Measurements from ENCODE around the gene VPS16.

VPS16 gene

DNA sequence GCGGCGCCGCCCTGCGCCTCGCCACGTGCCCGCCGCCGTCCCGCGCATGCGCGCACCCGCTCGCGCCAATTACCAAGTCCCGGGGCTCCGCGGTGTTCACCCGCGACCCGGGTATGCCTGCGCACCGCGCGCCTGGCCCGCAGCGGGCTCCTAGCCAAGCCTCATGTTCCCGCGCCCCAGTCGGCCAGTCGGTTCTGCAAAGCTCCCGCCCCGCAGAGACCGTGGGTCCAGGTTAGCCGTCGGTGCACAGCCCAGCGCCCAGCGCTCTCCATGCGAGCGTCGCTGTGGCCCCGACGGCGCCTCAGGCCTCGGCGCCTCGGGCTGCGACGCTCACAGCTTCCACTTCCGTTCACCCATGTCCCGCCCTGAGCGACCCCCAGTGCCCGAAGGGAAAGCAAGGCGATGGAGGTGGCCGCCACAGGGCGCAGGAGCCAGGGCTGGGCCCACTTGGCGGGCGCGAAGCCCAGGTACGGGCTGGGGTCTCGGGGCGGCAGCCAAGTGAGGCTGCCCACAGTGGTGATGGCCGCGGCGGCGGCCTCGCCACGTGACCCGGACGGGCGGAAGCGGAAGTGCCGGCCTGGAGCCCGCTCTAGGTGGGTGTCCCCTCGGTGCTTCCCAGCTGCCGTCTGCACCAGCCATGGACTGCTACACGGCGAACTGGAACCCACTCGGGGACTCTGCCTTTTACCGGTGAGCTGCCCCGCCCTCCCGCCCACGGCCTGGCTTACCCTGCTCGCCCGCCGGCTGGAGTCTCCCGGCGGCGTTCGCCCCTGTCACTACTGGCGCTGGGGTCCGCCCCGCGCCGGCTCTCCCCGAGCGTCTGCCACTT lies at the start of gene VPS16, which contains the start of gene PCED1A:
VPS16 (plus strand) TSS at position 608 of the 829 bp plus-strand sequence; CDS start at position 638, 30 bp downstream.
PCED1A (minus strand) TSS at position 518 of the 829 bp plus-strand sequence. CDS start 743 bp downstream, outside the sequence.
- DNase-seq = peak; percentile 80 to 90 (median 85)

DNA sequence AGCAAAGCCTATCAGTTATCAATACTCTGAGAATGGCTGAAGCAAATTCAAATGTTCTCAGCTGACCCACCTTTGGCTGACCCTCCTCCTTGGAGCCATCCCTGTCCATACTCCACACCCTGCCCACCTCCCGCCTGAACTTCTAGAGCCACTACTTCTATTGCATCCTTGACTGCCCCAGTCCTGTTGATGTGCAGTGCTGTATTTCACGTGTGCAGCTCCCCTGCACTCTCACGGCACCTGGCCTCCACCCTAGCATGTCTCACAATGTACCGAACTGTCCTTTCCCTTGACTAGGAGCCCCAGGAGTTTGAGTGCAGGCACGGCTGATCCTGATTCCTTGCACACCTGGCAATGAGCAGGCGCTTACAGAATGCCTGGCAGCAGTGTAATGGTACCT lies 47.1 kb upstream of the VPS16 start:
- DNase-seq = no peak

DNA sequence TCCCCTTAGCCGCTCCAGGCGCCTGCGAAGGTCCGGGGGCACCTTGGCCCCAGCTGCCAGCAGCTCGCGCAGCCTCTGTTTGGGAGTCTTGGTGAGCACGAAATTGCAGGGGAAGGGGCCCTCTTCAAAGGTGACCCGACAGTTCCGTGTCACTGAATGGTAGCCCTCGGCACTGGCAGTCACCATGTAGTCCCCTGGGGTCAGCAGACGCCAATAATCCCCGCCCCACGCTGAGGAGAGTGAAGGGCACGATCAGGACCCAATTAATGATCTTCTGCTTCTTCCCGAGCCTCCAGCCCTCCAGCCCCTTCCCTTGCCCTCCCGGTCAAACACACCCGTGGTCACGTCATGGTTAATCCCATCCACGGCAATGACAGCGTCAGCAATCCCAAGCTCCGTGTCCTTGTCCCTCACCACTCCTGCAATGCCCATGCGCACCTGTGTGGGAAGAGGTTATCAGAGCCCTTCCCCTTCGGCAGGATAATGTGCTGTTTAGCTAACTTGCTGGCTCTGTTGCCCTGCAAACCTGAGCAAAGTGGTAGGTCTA lies 46.3 kb upstream of the VPS16 start:
- no peak for DNase-seq

DNA sequence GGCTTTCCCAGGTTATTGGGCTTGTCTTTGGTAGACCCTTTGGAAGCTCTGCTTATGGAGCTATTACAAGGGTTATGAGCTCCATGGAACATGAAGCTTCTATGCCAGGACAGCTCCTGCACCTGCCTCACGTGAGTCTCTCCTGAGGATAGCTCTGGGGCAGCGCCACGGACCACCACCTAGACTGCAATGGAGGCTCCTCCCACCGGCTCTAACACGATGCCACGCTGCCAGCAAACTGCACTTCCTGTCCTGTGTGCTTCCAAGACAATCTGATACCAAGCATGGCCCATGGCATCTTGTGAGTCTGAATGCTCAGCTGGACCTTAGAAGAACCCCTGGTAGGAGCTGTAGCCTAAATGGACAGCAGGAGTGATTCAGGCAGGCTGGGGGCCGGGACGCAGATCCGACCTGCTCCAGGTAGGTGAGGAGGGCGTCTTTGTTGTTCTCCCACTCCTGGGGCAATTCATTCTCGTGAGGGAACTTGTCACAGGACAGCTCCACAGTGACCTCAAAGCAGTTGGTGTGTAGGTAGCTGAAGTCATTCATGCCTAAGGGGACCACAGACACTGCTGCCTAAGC lies 45.6 kb upstream of the VPS16 start:
- no peak for DNase-seq

DNA sequence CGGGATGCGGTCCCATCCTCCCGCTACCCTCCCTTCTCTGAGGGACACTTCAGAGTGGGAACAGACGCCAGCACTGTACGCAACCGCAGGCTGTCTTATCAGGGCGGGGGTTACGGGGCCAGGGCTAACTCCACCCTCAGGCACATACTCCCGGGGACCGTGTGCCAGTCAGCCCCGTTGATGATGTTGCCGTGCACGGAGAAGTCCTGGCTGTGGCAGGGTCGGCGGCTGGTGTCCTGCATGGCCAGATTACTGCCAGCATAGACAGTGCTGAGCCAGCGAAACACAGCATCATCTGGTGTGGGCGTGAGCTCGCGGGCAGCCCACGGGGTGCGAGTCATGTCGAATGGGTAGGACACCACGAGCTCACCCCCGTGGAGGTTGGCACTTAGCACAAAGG lies 45.1 kb upstream of the VPS16 start:
- DNase-seq = no peak

DNA sequence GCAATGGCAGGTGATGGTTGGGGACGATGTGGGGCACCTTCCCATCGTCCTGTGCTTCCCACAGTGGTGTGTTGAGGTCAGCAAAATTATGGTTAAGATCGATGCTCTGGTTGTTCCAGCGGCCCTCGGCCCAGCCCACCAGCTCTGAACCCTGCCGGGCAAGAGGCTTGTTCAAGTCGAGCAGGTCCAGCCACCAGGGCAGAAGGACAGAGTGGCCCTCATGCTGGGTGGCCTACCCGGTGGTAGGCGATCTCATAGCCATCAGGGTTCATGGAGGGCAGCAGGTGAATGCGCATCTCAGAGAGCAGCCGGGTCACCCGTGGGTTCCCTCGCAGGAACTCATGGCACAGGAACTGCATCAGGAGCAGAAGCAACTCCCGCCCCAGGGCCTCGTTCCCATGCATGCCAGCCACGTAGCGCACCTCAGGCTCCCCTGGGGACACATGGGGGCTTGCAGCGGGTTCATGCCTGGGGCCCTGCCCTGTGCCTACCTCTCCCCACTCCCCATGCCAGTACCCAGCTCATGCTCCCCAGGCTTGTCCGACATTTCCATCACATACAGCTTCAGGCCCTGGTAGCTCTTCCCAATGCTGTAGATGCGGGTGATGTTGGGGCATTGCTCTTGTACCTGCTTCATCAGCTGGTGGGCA lies 44.4 kb upstream of the VPS16 start:
- no peak for DNase-seq

DNA sequence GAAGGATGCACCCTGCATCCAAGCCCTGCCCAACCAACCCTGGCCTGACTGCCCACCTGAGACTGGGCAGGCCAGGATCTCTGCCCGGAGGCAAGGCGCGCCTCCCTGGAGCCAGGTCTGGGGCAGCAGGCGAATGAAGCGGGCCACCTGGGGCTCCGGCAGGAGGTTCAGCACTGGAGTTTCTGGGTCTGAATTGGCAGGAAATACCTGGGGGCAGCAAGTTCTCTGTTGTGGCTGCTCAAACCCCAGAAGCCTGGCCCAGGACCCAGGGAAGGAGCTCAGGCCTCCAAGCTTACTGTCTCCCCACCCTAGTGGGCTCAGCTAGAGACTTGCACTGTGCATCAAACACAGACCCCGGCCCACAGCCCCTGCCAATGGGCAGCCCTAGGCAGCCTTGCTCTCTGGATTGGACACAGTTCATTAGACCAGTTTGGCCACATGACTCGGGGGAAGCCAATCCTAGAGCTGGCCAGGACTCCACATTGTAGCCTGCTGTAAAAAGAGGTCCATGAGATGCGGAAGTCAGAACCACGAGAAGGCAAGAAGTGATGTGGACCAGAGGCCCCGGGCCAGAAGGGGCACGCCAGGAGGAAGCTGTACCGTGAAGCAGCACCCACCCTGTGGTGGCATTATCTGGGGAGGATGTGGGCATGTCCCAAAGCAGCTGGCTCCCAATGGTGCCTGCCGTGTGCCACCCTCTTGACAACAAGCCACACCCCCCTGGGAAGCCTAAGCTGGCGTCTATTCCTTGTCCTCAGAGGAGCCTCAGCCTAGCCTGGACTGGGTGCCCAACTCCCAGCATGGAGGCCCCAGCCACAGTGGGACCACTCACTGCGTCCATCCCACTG lies 43.2 kb upstream of the VPS16 start:
- DNase-seq = no peak

DNA sequence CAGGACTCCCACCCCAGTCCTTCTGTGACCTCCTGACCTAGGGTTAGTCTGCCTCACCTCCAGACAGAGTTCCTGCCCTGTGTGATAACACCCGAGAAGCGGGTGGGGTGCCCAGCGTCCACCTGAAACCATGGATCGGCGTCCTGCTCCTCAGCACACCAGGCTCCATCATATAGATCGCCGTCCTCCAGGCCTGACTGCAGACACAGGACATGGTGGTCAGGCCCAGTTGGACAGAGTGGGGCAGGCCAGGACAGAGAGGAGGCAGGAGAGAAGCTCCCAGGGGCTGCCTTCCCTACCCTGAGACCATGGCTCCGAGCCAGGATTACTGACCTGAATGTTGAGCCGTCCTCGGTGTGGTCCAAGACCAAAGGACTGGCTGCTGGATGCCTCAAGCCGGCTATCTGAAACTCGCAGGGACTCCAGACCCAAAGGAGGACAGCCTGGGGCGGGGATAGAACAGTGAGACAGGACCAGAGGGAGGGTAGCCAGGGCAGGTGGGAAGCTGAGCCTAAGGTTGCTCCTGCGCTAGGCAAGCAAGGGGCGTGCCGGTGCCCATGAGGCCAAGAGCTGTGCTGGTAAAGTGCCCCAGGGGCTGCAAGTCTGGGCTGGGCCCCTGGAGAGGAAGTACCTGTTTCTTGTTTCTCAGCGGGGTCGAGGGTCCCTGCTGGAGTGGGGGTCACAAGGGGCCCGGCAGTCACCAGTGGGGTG lies 42.3 kb upstream of the VPS16 start:
- DNase-seq = no peak

DNA sequence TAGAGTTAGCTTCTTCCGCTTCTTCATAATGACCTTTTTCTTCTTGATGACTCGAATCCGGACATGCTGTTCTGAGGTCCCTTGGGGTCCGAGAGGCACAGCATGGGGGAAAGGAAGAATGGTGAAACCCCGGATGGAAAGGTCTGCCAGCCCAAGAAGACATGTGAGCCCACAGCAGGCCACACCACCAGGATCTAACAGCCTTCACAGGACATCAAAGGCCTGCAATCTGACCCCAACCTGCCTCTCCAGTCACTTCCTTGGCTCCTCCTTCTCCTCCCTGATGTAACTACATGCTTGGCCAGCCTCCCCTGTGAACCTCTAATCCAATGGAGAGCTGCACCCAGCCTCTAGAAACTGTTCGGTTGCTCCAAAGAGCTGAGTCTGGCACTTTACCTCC lies 41.7 kb upstream of the VPS16 start:
- DNase-seq = no peak

DNA sequence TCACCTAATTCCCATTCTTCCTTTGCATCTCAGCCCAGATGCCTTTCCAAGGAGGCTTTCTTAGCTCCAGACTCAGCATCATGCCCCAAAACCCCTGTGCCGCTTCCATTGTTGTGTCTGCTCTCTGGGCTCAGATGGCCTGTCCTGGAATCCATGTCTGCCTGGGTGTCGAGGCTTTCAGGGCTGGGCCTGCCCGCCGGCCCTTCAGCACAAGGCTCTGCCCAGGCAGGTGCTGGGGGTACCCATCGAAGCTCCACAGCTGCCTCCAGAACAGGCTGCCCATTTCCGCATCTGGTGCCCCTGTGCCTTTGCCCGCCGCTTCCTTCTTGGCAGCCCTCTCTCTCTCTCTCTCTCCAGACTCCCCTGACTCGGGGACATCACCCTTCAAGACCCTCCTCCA lies 41.3 kb upstream of the VPS16 start:
- DNase-seq = no peak

DNA sequence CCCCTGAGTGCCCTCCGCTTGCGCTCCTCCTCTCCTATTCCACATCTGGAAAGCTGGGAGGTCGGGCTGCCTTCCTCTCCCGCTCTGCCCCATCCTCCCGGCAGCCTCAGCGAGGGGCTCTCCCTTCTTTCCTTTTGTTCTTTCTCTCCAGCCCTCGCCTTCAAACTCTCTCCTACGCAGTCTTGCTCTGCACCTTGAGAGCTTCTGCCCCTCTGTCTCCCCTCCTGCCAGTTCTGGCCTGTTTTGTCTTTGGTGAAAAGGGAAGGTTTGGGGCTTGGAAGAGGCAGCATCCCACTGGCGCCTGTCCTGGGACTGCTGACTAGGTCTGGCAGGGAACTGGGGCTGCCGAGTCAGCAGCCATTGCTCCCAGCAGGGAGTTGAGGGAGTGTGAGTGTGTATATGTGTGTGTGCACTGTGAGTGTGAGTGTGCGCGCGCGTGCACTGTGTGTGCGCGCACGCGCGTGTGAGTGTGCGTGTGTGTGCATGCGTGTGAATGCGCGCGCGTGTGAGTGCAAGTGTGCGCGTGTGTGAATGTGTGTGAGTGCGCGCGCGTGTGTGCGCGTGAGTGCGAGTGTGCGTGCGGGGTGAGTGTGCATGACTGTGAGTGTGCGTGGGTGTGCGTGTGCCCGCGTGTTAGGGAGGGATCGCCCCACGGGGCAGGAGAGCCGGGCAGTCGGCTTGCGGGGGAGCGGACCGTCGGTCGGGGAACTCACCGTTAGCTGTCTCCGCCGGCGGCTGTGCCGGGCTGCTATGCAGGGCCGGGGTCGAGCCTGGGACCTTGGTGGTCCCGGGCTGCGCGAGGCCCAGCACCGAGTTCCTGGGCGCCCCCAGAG lies 40.6 kb upstream of the VPS16 start:
- DNase-seq = no peak

DNA sequence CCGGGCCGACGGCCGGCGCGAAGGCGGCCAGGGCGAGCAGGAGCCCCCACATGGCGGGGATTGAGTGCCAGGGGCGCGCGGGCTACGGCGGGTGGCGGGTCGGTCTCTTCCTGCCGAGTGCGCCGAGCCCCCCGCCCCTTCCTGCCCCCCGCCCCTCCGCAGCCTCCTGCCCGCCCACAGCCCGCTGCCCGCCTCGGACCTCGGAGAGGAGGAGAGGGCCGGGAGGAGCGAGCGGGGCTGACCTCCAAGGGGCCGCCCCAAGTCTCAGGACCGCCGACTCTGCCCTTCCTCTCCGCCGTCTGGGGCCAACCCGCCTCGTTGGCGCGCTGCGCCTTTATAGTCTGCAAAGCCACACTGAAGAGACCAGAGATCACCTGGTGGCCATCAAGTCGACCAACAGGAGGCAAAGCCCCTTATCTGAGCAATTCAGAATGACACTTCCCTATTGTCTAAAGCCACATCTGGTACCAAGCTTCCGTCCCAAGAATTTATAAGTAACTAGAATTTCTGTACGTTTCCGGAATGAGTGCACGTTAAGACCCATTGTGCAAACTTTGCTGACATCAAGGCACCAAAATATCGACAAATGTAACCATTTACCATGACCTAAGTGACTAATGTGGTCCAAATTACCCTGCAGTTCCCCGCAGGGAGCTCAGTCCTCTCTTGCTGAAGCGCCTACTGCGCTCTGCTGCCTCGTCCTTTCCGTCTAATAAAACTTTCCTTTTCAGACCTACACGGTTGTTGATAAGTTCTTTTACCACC lies 39.8 kb upstream of the VPS16 start, which contains the start of gene CPXM1:
CPXM1 (minus strand) TSS at position 107 of the 765 bp plus-strand sequence; CDS start at position 52, 55 bp downstream.
- DNase-seq = peak in 1 of 6 experiments; percentile 6

DNA sequence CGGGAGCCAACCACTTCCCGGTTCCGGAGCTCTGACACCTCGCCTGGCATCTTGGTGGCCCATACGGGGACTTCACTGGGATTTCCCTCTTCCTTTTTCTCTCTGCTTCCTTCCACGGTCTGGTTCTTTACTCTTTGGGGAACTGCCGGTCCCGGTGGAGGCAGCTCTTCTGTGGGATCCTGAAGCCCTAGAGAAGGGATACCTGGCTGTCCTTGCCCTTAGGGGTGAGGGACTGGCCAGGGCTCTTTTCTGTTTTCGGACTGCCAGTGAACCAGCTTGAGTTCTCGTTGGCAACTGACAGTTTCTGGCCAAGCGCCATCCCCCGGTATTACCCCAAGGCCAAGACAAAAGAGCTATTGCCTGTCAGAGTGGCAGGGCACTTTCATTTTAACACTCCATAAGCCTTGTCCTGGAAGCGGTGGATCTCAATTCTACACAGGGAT lies 39.2 kb upstream of the VPS16 start:
- DNase-seq = no peak

DNA sequence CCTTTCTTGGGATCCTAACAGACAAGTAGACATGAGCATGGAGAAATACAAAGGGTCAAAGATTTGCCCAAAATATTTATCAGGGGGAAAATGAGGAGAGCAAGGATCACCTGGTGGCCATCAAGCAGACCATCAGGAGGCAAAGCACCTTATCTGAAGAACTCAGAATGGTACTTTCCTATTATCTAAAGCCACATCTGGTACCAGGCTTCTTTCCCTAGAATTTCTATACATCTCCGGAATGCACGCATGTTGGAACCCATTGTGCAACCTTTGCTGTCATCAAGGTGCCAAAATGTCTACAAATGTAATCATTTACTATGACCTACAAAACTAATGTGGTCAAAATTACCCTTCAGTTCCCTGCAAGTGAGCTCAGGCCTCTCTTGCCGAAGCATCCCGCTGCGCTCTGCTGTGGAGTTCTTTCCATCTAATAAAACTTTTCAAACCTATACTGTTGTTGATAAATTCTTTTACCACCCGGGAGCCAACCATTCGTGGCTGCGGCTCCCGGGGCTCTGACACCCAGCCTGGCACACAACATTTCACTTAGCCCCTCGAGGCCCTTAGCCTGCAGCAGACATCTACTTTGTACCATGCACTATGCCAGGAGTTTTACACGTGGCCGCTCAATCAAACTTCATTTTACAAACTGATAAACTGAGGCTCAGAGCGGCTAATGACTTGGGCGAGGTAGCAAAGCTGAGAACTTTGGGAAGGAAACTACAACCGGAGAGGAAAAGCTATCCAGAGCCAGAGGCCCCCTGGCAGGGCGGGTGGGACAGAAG lies 36.3 kb upstream of the VPS16 start:
- DNase-seq = no peak

DNA sequence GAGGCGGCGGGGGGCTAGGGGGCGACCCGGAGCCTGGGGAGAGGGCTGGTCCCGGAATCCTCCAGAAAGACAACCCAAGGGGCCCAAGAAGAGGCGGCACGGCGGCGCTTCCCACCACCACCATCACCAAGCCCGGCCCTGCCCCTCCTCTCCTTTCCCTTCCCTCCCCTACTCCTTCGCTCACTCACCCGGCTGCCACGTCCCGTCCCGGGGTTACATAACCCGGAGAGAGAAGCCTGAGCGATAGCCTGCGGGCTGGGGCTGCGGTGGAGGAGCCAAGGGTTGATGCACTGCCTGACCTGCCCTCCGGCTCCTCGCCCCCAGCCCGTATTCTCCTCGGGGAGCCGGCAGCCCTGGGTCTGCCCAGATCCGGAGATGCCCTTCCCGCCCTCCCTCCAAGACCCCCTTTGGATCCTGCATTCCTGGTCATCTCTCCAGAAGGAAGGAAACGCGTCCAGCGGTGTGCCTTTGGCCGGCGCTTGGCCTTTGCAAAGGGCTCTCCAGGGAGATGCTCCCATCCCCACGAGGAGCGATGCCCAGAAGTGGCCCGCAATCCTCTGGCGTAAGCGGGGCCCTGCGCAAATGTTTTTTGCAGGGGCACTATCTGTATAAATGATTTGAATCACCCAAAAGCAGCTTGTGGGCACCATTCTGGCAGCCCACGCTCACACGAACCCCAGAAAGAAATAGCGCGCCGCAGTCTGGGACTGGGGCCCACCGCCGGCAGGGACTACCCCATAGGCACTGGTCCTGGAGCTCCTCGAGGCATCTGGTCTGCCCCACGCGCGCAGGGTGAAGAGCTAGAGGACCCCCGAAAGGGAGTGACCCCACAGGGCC lies 35.5 kb upstream of the VPS16 start:
- DNase-seq = no peak

DNA sequence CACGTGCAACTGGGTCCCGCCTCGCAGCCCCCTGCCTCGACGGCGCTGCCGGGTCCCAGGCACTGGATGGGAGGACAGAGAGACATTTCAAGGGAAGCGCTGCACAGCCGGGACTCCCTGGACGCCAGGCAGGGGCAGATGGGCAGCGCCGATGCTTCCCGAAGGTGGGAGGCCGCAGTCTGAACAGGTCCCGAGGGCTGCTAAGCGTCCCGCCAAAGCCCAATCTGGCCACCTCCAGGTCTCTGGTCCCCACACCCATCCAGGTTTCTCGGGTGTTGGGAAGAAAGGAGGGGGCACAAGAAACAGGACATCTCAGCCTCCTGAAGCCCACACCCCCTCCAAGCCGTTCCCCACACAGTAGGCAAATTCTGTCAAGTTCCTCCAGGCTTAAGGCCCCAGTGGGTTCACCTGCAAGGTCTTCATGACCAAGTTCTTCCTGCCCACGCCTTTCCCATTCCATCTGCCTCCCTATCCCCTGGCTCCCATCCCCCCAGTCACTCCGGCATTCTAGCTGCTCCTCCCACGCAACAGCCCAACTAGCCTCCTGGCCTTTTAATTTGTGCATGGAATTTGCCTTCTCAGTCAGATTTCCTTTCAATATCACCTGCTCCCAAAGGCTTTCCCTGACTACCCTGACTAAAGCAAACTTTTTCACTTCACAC lies 34.7 kb upstream of the VPS16 start:
- DNase-seq = no peak

DNA sequence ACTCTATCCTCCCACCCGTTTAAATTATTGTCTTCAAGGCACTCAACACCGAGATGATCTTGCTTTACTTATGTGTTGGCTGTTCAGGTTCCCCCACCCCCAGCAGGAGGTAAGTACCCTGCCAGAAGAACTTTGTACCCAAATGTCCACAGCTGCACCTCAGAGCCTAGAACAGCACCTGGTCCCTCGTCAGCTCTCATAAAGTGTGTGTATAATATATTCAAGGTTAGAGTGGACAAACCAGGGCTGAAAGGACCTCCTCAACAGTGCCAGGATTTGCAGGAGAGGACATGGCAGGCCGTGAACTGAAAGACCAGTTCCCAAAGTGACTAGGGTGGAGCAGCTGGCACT lies 34.2 kb upstream of the VPS16 start:
- DNase-seq = no peak

DNA sequence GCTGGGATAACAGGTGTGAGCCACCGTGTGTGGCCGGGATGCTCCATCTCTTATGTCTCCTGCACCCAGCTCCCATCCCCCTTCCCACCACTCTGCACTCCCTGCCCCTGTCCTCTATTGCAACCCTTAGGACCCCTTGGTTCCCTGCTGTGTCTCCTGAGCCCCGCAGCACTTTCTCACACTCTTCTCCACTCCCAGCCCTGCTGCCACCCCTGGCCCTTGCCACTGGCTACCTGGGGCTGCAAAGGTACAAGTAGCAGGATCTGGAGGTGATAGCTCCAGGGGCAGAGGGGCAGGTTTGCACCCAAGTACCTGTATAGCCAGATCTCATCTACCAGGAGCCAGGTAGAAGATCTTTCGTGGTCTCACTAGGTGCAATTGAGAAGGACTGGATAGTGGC lies 33.5 kb upstream of the VPS16 start:
- peak in 2 of 6 experiments; percentile 4 to 43 for DNase-seq
